ENCODE measurements around the gene GOPC.
A peak's percentile ranks its signal among the peaks of the same experiment; 100 is the strongest.
"Not testable (repeated sequence)": the region's sequence is repeated elsewhere in the genome, so short reads cannot be mapped to it uniquely, and the experiment has no call there.

Gene GOPC

DNA sequence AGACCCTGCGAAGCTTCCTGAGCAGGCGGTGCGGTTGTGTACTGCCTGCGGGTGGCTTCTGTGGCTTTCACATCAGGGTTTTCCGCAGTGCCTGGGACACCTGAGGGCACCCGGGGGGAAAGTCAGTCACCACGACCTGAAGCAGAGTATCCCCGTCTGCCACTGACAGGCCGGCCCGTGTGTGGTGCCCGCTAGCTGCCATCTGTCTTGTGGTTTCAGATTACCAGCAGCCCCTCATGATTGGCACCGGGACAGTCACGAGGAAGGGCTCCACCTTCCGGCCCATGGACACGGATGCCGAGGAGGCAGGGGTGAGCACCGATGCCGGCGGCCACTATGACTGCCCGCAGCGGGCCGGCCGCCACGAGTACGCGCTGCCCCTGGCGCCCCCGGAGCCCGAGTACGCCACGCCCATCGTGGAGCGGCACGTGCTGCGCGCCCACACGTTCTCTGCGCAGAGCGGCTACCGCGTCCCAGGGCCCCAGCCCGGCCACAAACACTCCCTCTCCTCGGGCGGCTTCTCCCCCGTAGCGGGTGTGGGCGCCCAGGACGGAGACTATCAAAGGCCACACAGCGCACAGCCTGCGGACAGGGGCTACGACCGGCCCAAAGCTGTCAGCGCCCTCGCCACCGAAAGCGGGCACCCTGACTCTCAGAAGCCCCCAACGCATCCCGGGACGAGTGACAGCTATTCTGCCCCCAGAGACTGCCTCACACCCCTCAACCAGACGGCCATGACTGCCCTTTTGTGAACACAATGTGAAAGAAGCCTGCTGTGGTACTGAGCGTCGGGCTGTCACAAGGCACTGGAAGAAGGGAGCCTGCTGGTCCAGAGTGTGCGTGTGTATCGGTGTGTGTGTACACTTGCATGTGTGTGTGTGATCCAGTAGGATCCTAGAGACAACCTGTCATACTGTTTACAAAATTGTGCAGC, 54.4 kb downstream of the GOPC start:
- DNase-seq, result no peak

DNA sequence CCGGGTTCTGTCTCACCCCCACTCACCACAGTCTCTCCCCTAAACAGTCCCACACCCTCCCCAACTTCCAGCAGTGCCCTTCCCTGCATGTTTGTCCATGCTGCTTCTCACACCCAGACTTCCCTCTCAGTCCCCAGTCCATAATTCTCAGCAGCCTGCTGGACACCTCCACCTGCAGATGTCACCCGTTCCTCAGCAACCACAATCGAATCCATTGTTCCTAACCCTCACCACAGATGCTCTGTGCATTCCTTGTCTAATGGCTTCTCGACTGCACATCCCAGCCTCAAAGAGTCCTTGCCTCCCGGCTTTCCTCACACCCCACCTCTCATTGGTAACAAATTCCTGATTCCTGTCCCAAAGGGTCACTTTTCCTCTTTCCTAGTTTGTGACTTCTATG, 55.6 kb downstream of the GOPC start:
- no peak for DNase-seq

DNA sequence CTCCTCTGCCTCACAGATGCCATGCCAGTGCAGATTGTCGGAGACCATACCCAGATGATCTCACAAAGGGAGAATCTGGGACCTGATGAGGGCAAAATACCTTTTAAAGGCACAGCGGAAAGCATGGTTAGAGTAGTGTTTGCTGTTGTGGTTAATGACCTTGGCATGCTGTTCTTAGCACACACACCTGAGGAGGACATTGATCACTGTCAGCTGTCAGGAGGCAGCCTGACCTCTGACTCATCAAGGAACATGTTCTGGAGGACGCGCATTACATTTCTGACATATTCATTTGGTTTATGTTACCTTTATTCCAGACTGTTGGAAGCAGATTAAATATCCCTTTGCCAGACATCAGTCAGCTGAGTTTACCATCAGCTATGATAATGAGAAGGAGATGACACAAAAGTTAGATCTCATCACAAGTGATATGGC, 57.1 kb downstream of the GOPC start:
- DNase-seq, result peak; percentile 14

DNA sequence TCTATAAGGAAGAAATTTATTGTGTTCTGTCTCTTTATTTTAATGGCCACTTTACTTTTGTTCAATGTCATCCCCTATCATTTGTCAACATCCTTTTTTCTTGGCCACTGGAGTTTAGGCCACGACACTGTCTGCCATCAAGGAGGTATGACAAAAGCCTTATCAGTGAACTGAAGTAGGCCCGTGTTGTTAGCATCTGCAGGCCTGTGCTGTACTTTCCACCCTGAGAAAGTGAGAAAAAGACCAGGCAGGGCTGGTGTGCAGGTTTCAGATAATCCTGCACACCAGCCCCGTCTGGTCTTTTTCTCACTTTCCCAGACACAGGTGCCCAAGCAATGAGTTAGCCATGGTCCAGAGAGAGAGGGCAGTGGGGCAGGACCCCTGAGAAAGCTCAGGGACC, 57.6 kb downstream of the GOPC start:
- DNase-seq, result no peak

DNA sequence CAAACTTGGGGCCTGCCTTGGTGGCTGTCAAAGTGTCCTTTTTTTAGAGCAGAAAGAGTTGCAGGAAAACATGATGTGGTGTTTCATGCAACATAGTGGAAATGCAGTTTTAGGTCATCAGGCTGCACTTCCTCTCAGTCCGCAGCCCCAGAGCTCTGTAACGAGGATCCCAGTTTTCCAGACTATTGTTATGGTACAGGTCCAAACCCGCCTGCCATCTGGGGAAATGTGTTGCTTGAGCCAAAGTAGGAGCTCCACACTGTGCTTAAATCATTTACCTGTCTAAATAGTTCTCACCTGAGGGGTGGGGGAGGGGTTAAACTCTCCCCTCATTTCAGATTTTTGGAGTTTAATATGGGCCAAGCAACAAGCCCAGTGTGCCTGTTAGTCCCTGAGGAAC, 59.8 kb downstream of the GOPC start:
- no peak for DNase-seq

DNA sequence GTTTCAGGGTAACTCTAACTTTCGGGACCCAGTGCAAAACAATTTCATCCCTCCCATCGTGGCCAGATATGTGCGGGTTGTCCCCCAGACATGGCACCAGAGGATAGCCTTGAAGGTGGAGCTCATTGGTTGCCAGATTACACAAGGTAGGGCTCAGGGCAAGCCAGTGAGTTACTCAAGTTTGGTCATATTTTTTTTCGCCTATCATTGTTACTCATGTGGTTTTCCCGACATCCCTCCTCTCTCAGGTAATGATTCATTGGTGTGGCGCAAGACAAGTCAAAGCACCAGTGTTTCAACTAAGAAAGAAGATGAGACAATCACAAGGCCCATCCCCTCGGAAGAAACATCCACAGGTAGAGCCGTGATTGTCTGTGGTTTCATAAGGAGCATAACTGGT, 61.6 kb downstream of the GOPC start:
- no peak for DNase-seq

DNA sequence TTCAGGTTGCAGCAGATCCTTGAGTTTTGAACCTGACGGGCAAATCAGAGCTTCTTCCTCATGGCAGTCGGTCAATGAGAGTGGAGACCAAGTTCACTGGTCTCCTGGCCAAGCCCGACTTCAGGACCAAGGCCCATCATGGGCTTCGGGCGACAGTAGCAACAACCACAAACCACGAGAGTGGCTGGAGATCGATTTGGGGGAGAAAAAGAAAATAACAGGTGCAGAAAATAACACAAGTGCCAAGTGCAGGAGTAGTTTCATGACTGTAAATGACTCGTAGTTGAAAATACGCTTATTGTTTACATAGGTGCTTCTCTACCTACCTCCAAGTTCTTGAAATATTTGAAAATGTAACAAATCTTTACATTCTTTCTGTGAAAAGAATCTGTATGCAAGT, 63.7 kb downstream of the GOPC start:
- DNase-seq, result no peak

DNA sequence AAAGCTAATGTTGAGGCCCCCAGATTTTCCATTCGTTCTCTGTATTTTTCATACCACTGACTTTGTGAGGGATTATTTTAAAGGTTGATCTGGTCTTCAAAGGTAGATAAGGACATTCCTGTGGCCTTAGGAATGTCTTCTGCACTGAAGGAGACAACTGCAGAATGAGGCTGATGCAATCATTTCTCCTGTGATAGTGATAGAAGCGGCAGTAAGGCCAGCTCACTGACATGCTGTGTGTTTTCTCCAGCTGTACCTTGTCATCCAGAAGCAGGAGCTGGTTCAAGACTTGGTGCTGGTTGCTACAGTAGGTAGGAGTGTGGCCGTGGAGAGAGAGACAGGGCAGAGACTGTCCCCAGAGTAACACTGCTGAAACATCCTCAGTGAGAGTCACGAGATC, 66.0 kb downstream of the GOPC start:
- no peak for DNase-seq

DNA sequence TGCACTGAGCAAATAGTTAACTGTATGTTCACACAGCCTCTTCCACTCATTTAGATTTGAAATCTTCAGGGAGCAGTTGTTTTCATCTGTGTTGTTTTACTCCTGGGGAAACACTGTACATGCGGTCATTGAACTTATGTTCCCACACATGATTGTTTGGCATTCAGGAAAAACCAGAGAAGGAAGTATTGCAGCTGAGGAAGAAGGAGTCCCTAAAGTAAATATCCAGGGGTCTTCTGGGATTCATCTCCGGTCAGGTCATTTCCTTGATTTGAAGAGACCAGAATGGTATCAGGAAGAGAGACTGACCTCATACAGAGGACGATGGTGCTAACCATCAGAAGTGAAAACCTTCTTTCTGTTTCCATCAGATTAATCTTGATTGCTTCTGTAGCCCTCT, 67.3 kb downstream of the GOPC start:
- no peak for DNase-seq

DNA sequence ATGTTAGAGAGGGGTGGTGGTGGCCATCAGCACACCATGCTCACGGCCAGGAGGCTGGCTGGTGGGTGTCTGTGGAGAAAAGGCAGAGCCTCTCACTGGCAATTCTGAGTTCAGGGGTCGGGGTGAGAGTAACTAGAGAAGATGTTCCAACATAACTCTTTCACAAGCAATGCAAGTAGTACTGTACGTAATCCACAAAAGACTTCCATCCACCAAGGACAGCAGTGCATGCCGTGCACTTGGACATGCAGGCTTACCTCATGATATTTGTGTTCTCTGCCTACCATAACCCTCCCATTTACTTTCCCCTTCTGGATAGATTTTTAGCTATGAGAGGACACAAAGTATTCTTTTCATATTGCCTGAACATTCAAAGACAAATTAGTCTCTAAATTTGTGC, 68.5 kb downstream of the GOPC start:
- no peak for DNase-seq

DNA sequence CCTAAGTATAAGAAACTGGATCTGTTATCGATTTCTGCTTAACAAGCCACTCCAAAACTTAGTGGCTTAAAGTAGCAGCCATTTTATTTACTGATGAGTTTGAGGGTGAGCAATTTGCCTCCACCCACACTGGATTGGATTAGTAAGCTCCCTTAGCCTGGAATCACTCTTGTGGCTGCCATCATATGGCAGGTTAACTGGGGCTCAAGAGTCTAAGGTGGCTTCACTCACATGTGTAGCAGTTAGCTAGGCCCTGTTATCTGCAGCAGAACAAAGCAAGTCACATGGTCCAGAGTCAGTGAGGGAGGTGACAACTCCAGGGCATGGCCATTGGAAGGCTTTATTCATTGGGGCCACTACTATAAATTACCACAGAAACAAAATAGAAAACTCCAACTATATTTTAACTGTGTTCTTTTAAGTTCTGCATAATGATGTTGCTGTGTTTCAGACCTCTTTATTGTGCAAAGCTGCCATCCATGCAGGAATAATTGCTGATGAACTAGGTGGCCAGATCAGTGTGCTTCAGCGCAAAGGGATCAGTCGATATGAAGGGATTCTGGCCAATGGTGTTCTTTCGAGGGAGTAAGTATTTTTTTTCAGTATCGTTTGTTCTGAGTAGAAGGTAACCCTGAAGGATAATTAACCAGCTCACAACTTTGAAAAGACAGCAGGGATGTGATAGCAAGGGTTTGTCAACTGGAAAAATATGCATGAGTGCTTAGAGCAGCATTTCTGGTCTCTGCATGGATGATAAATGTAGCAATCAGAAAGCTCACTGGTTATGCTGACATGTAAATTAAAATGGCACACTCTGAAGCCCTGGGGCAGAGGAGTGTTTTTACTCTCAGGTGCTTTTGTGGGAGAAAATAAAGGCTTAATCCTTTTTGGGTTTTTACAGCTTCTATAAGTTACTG, 70.2 kb downstream of the GOPC start:
- no peak for DNase-seq

DNA sequence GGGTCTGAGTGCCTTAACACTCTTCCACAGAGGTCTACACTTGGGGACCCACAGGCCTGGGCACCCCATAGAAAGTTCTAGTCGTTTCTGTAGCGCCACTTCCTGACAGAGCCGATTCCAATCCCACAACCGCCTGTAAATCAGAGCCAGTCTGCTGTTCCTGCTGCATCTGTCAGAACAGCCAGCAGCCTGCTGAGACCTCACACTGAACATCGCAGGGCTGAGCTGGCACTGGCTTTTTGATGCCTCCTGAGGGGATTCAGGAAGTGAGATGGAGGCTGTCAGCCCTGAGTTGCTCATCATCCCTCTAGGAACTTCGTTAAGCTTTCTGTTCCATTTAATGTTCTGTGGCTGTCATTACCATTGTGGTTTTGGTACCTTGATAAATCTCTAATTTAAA, 71.0 kb downstream of the GOPC start:
- DNase-seq, result no peak

DNA sequence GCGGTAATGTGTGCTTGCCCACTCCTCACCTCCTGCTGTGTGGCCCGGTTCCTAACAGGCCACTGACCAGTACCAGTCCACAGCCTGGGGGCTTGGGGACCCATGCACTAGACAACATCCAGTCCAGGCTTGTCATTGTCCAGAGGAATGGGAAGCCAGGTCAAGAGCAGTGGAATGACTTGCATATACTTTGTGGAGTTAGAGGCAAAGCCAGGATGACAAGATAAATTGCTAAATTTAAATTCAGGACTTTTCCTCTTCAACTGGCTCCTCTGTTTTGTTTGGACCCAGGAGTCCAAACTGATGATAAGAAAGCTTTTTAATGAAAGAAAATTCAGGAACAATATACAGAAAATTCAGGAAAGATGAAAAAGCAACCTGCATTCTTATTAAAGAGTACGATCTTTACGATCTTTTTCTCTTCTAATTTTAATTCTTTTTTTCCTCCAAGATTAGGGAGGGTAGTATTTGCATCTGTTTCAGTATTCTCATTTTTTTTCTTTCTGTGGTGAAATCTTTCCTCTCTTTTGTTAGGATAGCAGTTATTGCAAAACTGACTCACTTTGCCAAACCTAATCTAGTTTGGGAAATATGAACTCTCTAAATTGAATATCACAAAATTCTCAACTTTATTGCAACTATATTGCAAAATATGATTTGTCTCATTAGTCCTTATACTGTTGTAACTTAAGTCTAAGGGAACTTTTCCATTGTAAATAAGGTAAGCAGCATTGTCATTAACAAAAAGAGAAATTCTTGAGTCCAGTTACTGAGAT, 71.7 kb downstream of the GOPC start:
- no peak for DNase-seq

DNA sequence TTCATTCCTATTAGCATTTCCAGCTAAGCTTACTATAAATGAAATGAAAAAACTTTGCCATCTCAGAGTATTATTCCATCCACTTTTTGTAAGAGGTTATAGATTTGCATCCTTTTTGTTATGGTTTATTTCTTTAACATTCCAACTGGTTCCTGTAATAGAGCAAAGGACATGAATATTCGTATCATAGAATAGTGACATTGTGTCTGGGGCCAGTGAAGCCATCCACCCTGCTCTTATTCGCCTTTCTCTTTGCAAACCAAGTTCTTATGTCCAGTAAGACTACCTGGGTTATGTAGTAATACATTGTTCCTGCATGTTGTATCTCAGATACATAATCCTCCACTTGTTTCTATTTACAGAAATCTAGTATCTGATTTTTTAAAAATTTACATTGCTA, 76.7 kb downstream of the GOPC start:
- DNase-seq, result no peak

DNA sequence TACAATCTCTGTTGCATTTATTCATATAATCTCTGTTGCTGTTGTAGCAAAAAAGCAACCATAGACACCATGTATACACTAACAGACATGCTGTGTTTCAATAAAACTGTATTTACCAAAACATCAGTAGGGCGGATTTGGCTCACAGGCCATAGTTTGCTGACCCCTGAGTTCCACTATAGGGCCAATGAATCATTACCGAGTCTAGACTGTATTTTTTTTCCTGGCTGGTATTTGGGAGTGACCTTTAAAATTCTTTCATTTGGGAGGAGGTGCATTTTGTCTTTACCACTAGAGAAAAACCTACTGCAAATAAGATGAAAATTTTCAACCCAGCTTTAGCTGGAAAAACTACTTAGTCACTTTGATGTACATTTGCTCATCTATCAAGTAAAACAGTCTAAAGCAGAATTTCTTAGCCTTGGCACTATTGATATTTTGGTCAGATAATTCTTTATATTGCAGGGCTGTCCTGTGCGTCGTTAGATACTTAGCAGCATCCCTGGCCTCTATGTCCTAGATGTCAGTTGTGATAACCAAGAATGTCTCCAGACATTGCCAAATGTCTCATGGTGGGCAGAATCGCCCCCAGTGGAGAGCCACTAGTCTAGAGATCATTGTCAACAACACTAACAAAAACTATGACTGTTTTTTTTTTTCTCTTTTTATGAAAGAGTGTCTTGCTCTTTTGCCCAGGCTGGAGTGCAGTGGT, 80.4 kb downstream of the GOPC start:
- no peak for DNase-seq

DNA sequence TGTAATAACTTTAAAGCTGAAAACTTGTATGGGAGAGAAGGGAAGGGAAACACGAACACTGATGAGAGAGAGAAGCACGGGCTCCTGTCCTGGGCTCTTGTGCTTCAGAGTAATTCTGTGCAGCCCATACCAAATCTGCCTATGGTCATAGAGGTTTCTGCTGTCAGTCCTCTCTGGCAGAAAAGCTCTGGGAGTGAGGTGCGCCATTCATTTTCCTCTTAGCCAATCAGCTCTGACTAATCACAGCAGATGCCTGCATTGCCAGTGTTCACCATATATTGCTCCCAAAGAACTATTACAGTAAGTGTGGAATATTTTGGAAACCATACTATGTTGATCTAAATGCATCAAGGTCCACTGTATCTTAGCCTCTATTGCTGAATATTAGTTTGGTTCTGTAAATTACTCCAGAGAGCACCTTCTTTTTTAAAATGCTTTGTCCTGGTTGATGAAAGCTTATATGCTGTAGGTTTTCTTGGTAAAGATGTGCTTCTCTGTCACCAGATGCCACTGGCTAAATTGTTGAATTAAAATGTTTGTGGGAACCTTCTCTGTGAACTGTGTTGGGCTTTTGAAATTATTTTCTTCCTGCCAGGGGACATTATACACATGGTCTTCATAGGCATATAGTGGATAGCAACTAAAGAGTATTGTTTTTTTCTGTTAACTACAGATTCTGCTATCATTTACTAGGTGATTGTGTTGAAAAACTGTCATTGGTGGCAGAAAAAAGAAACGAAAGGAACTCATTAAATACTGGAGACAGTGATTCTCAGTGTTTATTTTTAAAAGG, 81.5 kb downstream of the GOPC start:
- no peak for DNase-seq

DNA sequence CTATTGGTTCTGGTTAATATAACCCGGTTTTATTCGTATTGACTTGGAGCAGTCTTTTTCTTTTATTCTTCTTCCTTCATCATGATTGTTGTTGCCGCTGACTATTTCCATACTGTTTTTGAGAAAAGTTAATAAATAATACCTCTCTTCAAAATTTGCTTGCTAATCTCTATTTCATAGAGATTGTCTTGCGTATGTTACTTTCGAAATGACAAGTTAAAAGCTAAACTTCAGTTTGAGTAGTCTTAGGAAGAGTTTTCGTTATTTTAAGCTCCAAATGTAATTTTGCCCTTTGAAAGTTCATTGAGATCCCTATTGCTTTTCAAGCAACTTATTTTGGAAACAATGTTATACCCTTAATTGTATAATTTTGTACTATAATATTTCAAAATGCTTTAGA, 83.4 kb downstream of the GOPC start:
- DNase-seq, result no peak

DNA sequence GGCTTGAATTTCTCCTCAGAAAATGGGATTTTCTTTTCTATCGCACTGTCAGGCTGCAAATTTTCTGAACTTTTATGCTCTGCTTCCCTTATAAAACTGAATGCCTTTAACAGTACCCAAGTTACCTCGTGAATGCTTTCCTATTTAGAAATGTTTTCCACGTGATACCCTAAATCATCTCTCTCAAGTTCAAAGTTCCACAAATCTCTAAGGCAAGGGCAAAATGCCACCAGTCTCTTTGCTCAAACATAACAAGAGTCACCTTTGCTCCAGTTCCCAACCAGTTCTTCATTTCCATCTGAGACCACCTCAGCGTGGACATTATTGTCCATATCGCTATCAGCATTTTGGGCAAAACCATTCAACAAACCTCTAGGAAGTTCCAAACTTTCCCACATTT, 84.3 kb downstream of the GOPC start:
- DNase-seq, result not testable (repeated sequence)

DNA sequence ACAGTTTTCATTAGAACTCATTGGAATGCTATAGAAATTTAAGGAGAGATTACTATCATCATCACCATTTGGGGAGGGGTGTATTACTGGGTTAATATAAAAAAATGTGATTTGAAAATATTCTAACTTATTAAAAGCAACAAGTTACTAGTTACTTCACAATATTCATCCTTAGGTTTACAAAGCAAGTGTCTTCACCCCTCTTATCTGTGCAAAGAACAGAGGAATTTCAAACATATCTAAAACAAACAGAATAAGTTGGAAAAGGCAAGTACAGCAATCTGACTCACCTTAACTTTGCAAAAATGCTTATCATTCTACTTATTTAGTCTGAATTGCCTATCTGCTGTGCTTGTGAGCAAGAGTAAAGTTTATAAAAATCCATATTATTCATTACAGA, 87.0 kb downstream of the GOPC start:
- DNase-seq, result no peak

DNA sequence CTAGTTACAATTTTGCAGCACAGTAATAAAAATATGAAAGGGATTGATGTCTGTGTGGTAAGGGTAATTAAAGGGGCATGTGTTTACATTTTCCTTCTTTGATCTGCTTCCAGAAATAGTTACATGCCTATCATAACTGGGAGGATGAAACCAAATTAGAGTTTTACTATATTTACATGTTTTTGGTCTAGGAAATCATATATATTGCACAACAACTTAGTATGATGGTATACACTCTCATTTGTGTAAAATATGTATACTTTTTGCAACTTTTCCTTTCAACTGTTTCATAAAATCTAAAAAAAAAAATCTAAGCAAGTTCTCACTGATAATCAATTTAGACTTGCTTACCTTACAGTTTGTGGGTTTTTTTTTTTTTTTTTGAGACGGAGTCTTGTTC, 87.7 kb downstream of the GOPC start:
- DNase-seq, result no peak

DNA sequence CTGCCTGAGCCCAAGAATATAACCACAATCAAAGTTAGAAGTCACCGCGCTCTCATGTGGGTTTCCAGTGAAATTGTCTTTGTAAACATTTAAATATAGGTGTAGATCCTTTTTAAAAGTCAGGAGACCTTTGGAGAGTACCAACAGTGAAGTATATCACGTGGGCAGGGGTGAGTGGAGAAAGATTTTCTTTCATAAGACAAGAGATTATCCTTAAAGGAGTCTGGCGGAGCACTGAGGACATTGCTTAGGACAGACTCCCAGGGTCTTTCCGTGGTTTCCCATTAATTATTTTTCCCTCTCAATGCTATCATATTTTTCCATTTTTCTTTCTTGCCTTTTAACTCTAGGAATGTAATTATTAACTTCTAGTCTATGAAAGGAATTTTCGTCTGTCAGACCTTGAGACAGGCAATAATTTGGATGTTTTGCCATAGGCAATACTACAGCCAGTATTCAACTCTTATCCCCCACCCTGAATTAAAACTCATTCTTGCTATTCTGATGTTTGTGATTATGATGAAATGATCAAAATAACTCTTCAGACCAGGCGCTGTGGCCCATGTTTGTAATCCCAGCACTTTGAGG, 88.4 kb downstream of the GOPC start:
- DNase-seq, result no peak
